ENCODE results near the gene GBE1.

The GBE1 gene

DNA sequence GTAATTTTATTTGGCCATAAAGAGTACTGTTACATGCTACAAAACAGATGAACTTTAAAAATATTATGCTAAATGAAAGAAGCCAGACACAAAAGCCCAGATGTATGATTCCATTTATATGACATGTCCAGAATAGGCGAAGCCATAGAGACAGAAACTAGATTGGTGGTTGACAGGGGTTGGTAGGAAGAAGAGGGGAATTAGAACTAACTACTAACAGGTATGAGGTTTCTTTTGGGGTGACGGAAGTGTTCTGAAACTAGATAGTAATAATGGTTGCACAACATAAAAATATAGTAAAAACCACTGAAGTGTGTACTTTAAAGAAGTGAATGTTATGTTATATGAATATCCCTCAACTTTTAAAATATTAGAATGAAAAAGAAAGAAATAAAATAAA, 66.1 kb downstream of the GBE1 start:
- DNase-seq, result no peak

DNA sequence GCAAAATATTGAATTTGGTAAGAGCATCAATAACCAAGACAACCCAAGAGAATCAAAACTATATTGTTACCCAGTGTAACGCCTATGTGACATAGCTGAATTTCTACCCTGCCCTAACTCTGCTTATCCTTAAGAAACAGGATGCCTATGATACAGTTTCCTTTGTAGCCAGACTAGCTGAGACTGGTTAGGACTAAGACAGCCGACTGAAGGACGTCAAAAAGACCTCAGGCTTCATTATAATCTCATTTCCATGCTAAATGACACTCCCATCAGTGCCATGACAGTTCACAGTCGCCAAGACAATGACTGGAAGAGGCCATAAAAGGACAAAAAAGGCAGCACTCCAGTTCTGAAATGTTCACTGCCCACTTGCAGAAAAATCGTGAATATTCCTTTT, 66.8 kb downstream of the GBE1 start:
- DNase-seq, result no peak

- DNase-seq, result no peak
Measured at GRCh38 chr3:81692766-81693165, 68.7 kb downstream of the GBE1 start.

DNA sequence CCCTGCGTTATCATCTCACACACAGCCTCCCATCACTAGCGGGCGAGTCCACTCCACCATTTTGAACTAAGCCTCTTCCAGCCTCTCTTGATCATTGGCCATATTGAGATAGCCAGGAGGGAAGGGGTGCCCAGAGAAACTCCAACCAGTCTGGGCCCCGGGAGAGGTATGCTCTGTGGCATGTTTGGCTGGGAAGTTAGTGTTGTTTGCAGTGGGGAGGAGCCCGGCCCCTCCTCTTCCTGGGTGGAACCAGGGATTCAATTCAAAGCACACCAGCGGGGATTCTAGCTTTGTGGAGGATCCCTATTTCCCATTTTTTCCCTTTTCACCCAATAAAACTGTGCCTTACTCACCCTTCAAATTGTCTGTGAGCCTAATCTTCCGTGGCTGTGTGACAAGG, 71.8 kb downstream of the GBE1 start:
- no peak for DNase-seq

GRCh38 chr3:81684751-81685395, 76.6 kb downstream of the GBE1 start:
- no peak for DNase-seq

- no peak for DNase-seq
Measured at GRCh38 chr3:81676706-81677456, 84.6 kb downstream of the GBE1 start.

- DNase-seq, result no peak
Measured at GRCh38 chr3:81674690-81675089, 86.8 kb downstream of the GBE1 start.

DNA sequence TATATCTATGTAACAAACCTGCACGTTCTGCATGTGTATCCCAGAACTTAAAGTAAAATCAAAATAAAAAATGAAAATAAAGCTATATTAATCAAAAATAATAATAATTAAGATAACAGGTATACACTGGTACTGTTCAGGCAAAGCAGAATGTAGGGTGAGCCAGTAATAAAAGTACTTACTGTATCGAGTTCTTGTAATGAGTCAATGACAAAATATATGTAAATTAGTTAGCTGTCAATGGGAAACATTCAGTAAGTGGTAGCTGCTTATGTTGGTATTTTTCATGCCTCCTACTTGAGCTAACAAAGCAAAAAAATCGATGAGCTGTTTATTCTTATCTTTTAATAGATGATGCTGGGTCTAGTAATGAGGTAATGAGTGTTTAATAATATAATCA, 93.2 kb downstream of the GBE1 start:
- no peak for DNase-seq

GRCh38 chr3:81666502-81667121, 94.8 kb downstream of the GBE1 start:
- no peak for DNase-seq

GRCh38 chr3:81663114-81663513, 98.3 kb downstream of the GBE1 start:
- no peak for DNase-seq

DNA sequence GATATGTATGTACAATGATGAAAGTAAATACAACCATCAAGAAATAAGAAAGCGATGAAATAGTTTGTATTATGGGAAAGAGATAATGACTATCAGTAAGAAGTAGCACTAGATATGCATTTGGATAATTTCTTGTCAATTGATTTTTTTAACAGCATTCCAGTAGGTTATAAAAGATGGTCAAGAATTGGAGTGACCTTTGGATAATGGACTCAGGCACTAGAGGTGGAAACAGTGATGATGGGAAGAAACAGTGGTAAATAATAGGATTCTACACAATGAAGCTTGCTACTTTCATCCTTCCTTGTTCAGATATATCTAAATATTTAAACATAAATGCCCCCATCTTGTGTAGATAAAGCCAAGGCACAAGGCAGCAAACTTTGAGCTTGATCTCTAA, 101.4 kb downstream of the GBE1 start:
- DNase-seq, result no peak

DNA sequence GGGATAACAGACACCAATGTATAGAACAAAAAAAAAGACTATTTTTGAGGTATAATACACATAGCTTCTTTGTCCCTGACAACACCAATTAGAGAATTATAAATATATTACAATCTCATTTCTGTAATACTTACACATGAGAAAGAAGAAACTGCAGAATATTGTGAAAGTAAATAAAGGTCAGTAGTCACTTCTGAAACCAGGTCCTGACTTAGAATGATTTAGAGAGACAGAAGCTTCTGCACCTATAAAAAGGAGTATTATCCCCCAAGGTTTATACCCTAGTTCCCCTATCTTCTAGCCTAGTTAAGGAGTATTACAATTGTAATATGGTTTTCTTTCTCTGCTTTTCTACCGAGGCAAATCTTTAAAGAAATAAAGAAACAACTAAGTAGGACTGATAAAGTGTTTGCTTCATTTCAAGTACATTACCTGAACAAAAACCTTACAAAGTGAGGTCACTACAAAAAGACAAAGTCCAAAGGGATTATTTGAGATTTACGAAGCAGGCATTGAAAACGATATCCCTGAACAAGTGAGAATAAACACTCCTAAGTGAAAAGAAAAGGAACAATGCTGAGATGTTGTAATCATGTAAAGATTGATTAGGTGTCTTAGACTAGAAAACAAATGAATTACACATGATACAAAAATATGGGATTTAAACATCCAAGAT, 103.0 kb downstream of the GBE1 start:
- no peak for DNase-seq

DNA sequence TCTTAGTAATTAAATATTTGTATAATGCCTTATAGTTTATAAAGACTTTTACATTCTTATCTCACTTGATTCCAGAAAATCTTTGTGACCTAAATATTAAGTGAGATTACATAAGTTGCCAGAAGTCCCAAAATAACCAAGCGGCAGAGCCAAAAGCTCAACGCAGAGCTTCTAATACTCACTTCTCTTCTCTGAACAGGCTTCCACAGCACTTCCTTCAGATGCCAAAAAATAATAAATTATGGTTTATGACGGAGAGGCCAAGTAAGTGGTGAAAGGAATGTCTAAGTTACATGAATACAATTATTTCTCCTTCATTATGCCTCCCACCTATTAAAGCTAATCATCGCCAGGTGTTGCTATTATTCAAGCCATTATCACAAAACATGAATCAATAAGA, 110.3 kb downstream of the GBE1 start:
- DNase-seq, result no peak

DNA sequence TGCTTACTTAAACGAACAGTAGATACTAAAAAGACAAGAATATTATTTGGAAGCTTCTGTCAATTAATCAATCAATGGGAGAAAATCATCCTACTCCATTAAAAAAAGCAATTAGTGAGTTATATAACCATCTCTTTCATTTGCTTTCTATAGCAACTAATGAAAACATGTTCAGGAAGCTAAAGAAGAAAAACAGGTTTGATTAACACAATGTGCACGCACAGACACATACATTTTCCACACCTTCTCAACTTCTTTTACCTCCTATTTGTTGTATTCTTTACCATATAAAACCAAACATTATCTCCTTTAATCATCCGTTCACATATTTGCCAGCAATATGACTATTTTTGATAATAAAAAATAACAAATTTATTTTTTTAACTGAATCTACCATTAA, 111.3 kb downstream of the GBE1 start:
- no peak for DNase-seq

- DNase-seq, result no peak
Measured at GRCh38 chr3:81645248-81645647, 116.2 kb downstream of the GBE1 start.

DNA sequence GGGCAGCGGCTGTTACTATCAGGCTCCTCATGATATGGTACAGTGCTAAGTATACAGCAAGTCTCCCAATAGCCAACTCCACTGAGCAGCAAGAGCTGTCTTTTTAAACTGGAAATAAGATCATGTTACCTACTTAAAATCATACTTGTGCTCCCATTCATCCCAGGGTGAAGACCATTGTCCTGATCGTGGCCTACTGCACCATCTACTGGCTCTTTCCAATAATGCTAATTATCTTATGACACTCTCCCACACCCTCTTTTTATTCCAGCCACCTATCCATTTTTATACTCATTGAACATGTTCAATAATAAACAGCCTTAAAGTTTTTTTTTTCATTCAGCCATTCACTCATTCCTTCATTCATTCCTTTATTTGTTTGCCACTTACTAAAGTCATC, 117.7 kb downstream of the GBE1 start:
- DNase-seq, result no peak

DNA sequence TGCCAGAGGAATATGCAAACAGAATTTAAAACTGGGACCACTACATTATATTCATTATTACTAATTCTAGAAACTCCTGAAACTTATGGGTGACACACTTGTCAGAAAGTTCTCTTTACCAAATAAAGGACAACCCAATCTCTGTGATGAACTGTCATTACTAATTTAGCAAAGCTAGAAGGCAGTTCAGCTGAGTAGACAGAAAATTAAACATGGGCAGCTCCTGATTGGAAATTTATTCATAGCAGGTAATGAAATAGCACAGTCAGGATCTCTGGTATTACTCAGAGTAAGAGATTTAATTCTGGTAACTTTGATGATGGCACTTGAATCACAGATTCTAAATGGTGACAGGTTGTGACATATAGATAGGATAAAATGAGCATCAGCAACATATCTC, 123.0 kb downstream of the GBE1 start:
- DNase-seq, result no peak

DNA sequence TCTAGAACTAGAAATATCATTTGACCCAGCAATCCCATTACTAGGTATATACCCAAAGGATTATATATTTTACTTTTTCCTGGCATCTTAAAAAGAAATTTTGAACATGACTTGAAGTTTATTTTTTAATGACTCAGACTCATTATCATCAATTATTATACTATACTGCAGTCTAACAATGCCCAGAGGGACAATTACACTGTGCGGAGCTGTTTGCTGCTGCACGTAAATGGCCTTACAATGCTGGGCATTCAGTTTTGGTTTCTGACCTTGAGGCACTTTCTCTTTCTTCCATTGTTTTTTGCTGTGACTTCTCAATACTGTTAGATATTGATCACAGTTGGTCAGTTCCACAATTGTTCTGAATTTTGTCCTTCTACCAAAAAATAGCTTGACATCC, 128.8 kb downstream of the GBE1 start:
- no peak for DNase-seq

- no peak for DNase-seq
Measured at GRCh38 chr3:81624756-81625155, 136.7 kb downstream of the GBE1 start.

DNA sequence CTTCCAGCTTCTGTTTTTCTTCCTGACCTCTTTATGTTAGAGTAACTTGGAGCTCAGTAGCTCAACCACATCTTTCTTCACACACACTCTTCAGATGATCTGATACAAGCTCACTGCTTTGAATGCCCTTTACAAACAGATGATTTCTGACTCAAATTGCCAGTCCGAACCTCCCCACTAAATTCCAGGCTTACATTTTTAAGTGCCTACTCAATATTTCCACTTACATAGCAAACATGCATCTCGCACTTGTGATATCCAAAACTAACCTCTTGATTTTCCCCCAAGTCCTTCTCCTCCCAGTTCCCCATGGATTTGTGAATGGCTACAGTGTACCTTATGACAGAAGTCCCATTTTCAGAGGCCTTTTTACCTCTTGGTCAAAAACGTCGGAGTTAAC, 139.1 kb downstream of the GBE1 start:
- DNase-seq, result no peak

GRCh38 chr3:81621277-81621676, 140.2 kb downstream of the GBE1 start:
- no peak for DNase-seq

DNA sequence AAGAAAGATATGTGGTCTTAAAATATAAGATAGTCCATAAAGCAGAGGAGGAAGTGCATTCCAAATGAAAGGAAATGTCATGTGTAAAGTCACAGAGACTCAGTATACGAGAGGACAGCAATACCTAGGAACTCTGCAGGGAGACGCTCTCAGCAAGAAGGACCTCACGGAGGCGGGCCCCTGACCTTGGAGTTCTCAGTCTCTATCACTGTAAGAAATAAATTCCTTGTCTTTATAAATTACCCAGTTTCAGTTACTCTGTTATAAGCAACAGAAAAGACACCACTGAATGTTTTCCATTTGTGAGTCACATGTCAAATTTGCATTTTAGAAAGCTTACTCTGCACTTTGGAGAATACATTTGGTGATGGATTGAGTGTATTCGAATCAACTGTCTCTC, 140.6 kb downstream of the GBE1 start:
- DNase-seq, result no peak

- no peak for DNase-seq
Measured at GRCh38 chr3:81612768-81613167, 148.7 kb downstream of the GBE1 start.

GRCh38 chr3:81602781-81603180, 158.7 kb downstream of the GBE1 start:
- DNase-seq, result no peak

Data from NCI-H2029 (cell line).